ENCODE data around the gene WASHC3.

- TF ChIP-seq CTCF (IDR thresholded peaks at IDR 0.05): no peak
- no peak for TF ChIP-seq POLR2AphosphoS5 (IDR thresholded peaks at IDR 0.05)
These were observed 93.0 kb downstream of the WASHC3 start for GRCh38 chr12:101968770-101969169.
